Loucy (cell line): ENCODE measurements around the gene TUBA4A.

Experiments used
- CTCF ChIP-seq: fragments of 200-600 bp; sonication (generic); conservative IDR thresholded peaks from 2 replicates; pipeline ENCODE4 v1.5.1; 2014; ENCODE audit warnings: mild to moderate bottlenecking, antibody characterized with exemption, low read length
- EZH2phosphoT487 ChIP-seq: fragments of 200-600 bp; IDR thresholded peaks from 2 replicates; pipeline ENCODE4 v1.6.1; 2018; ENCODE audit warnings: antibody characterized with exemption, mild to moderate bottlenecking, moderate library complexity, borderline replicate concordance

GRCh38 chr2:219248845-219249202, 4.9 kb downstream of the TUBA4A start:
- TF ChIP-seq CTCF, result no peak
- TF ChIP-seq EZH2phosphoT487, result no peak
